OCI-LY3 (cell line): ENCODE results near the gene IPCEF1.

ENCODE experiments used
- CTCF ChIP-seq: fragments of 200-600, 300-600 bp; sonication (generic); IDR thresholded peaks from 2 replicates; pipeline ENCODE4 v1.5.1; 2014; ENCODE audit warnings: antibody characterized with exemption, low read length, low read depth
- EZH2phosphoT487 ChIP-seq: fragments of 200-600 bp; shearing (Covaris generic); IDR thresholded peaks from 2 replicates; pipeline ENCODE4 v1.6.1; 2018; ENCODE audit warnings: antibody characterized with exemption, mixed run types, low read depth

GRCh38 chr6:154230393-154230792 is 126.2 kb downstream of the IPCEF1 start:
- no peak for TF ChIP-seq CTCF
- no peak for TF ChIP-seq EZH2phosphoT487
